Measurements from ENCODE around the gene ATXN2L.
"Not testable (repeated sequence)": the region's sequence is repeated elsewhere in the genome, so short reads cannot be mapped to it uniquely, and the experiment has no call there.

DNA sequence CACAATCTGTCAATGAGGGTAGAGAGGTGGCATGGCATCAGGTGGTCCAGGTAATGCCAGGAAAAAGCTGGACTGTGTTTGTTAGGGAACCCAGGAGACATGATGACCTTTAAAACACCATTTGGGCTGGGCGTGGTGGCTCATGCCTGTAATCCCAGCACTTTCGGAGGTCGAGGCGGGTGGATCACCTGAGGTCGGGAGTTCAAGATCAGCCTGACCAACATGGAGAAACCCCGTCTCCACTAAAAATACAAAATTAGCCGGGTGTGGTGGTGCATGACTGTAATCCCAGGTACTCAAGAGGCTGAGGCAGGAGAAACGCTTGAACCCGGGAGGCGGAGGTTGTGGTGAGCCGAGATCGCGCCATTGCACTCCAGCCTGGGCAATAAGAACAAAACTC lies 2.3 kb upstream of the ATXN2L start:
- TF ChIP-seq, protein P1, sequence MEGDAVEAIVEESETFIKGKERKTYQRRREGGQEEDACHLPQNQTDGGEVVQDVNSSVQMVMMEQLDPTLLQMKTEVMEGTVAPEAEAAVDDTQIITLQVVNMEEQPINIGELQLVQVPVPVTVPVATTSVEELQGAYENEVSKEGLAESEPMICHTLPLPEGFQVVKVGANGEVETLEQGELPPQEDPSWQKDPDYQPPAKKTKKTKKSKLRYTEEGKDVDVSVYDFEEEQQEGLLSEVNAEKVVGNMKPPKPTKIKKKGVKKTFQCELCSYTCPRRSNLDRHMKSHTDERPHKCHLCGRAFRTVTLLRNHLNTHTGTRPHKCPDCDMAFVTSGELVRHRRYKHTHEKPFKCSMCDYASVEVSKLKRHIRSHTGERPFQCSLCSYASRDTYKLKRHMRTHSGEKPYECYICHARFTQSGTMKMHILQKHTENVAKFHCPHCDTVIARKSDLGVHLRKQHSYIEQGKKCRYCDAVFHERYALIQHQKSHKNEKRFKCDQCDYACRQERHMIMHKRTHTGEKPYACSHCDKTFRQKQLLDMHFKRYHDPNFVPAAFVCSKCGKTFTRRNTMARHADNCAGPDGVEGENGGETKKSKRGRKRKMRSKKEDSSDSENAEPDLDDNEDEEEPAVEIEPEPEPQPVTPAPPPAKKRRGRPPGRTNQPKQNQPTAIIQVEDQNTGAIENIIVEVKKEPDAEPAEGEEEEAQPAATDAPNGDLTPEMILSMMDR (IDR thresholded peaks at IDR 0.05 in 8 of 11, conservative IDR thresholded peaks at IDR 0.05 in 3 of 11) = not testable (repeated sequence)
- not testable (repeated sequence) for TF ChIP-seq POLR2A, POLR2AphosphoS5 (IDR thresholded peaks at IDR 0.05)

Data from spleen (tissue), 7 donors.